Stomach (tissue), 4 donors: Measurements from ENCODE around the gene BBS9.

Source experiments
- CTCF ChIP-seq, 7 experiments: fragments of 450-650 bp in 4 of 7; fragments of 200-600 bp in 3 of 7; sonication (generic) in 3 of 7; IDR thresholded peaks; one replicate each; pipeline ENCODE4 v1.5.1; 2016 to 2019; ENCODE audit warnings: antibody characterized with exemption in 7 of 7, control low read depth in 2 of 7, mild to moderate bottlenecking in 1 of 7
- POLR2A ChIP-seq, 4 donors: fragments of 450-650 bp; IDR thresholded peaks; one replicate each; pipeline ENCODE4 v1.6.1; 2016; ENCODE audit warnings: antibody characterized with exemption in 4 of 4, control low read depth in 2 of 4, mild to moderate bottlenecking in 1 of 4, moderate library complexity in 1 of 4

GRCh38 chr7:33217595-33217994 lies 88.2 kb downstream of the BBS9 start:
- TF ChIP-seq CTCF (IDR thresholded peaks at IDR 0.05) (no peak), POLR2A (IDR thresholded peaks at IDR 0.05) (no peak)
